Neural cell (in vitro differentiated cells): ENCODE results near the gene HOGA1.
"Not testable (repeated sequence)": the region's sequence is repeated elsewhere in the genome, so short reads cannot be mapped to it uniquely, and the experiment has no call there.

ENCODE experiments used
- CTCF ChIP-seq: fragments of 450-650 bp; IDR thresholded peaks from 2 replicates; pipeline ENCODE4 v1.5.1; 2014; ENCODE audit warnings: antibody characterized with exemption, mild to moderate bottlenecking, moderate library complexity; ENCODE audit not compliant: poor library complexity, severe bottlenecking
- EP300 ChIP-seq: fragments of 450-650 bp; conservative IDR thresholded peaks from 2 replicates; pipeline ENCODE4 v1.6.1; 2014; ENCODE audit warnings: antibody characterized with exemption, mild to moderate bottlenecking, moderate library complexity; ENCODE audit not compliant: poor library complexity, severe bottlenecking
- EZH2 ChIP-seq: fragments of 200-600, 300-800 bp; shearing (Covaris generic), sonication (generic); IDR thresholded peaks from 2 replicates; pipeline ENCODE4 v1.6.1; 2014; ENCODE audit warnings: antibody characterized with exemption, low read length, borderline replicate concordance, mild to moderate bottlenecking; ENCODE audit not compliant: insufficient read depth, poor library complexity, severe bottlenecking
- MXI1 ChIP-seq: fragments of 450-650 bp; conservative IDR thresholded peaks from 2 replicates; pipeline ENCODE4 v1.6.1; 2014; ENCODE audit warnings: antibody characterized with exemption, mild to moderate bottlenecking; ENCODE audit not compliant: poor library complexity, severe bottlenecking
- POLR2AphosphoS5 ChIP-seq: IDR thresholded peaks from 2 replicates; pipeline ENCODE4 v1.6.1; 2012
- RAD21 ChIP-seq: fragments of 450-650 bp; conservative IDR thresholded peaks from 2 replicates; pipeline ENCODE4 v1.6.1; 2014; ENCODE audit warnings: antibody characterized with exemption, mild to moderate bottlenecking, moderate library complexity
- SMC3 ChIP-seq: fragments of 450-650 bp; conservative IDR thresholded peaks from 2 replicates; pipeline ENCODE4 v1.6.1; 2014; ENCODE audit warnings: antibody characterized with exemption, mild to moderate bottlenecking, moderate library complexity; ENCODE audit not compliant: poor library complexity
- TF ChIP-seq, protein P1 (sequence below): IDR thresholded peaks from 2 replicates; pipeline ENCODE4 v1.6.1; 2012; ENCODE audit warnings: borderline replicate concordance

- not testable (repeated sequence) for TF ChIP-seq CTCF, EZH2, POLR2AphosphoS5, RAD21, MXI1, EP300, SMC3
- TF ChIP-seq, protein P1, sequence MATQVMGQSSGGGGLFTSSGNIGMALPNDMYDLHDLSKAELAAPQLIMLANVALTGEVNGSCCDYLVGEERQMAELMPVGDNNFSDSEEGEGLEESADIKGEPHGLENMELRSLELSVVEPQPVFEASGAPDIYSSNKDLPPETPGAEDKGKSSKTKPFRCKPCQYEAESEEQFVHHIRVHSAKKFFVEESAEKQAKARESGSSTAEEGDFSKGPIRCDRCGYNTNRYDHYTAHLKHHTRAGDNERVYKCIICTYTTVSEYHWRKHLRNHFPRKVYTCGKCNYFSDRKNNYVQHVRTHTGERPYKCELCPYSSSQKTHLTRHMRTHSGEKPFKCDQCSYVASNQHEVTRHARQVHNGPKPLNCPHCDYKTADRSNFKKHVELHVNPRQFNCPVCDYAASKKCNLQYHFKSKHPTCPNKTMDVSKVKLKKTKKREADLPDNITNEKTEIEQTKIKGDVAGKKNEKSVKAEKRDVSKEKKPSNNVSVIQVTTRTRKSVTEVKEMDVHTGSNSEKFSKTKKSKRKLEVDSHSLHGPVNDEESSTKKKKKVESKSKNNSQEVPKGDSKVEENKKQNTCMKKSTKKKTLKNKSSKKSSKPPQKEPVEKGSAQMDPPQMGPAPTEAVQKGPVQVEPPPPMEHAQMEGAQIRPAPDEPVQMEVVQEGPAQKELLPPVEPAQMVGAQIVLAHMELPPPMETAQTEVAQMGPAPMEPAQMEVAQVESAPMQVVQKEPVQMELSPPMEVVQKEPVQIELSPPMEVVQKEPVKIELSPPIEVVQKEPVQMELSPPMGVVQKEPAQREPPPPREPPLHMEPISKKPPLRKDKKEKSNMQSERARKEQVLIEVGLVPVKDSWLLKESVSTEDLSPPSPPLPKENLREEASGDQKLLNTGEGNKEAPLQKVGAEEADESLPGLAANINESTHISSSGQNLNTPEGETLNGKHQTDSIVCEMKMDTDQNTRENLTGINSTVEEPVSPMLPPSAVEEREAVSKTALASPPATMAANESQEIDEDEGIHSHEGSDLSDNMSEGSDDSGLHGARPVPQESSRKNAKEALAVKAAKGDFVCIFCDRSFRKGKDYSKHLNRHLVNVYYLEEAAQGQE: not testable (repeated sequence)
These were observed 7.7 kb upstream of the HOGA1 start for GRCh38 chr10:97576487-97576886.
